ENCODE measurements around the gene CLINT1.

GRCh38 chr5:157767689-157768088 is 91.3 kb downstream of the CLINT1 start:
- TF ChIP-seq CTCF (IDR thresholded peaks at IDR 0.05 in 4 of 5, conservative IDR thresholded peaks at IDR 0.05 in 1 of 5), result no peak
- no peak for TF ChIP-seq POLR2A (IDR thresholded peaks at IDR 0.05)

Measured in gastrocnemius medialis (tissue), 4 donors.